Measurements from ENCODE around the gene NANOS2. TPM values are rescaled to one million over a fixed set of nuclear protein-coding genes. Genes with fewer than 3 reads are reported as not detected.

NANOS2 gene
- total and polyA plus RNA-seq, 2 of the 13 experiments (the other 11 are each of a cell fraction or from before 2014, with no cell fraction given): not detected

GRCh38 chr19:45902651-45903625, 11.6 kb downstream of the NANOS2 start (continued):
- TF ChIP-seq ZNF142 (CRISPR knock-in tag; IDR thresholded peaks at IDR 0.05) (0 out of 2 replicates have a peak, but pooled peaks have one; percentile 41), NFATC3 (CRISPR knock-in tag; IDR thresholded peaks at IDR 0.05) (0 out of 2 replicates have a peak, but pooled peaks have one; percentile 43), ZBTB14 (CRISPR knock-in tag; IDR thresholded peaks at IDR 0.05) (peak; percentile 58), ZNF687 (CRISPR knock-in tag; IDR thresholded peaks at IDR 0.05) (peak; percentile 91), MLX (CRISPR knock-in tag; IDR thresholded peaks at IDR 0.05) (0 out of 2 replicates have a peak, but pooled peaks have one; percentile 28), MYPOP (CRISPR knock-in tag; IDR thresholded peaks at IDR 0.05) (peak; percentile 100), ZNF713 (CRISPR knock-in tag; IDR thresholded peaks at IDR 0.05) (0 out of 2 replicates have a peak, but pooled peaks have one; percentile 52), CBX5 (CRISPR knock-in tag; IDR thresholded peaks at IDR 0.05; ENCODE audit: borderline replicate concordance) (peak; percentile 13; the same call in 1 of the 2 replicates), HDAC2 (CRISPR knock-in tag; IDR thresholded peaks at IDR 0.05) (no peak; the same call in 1 of the 2 replicates), ZNF709 (CRISPR knock-in tag; IDR thresholded peaks at IDR 0.05) (no peak), RFXAP (CRISPR knock-in tag; IDR thresholded peaks at IDR 0.05; ENCODE audit: borderline replicate concordance) (0 out of 2 replicates have a peak, but pooled peaks have one; percentile 9), ZNF501 (CRISPR knock-in tag; IDR thresholded peaks at IDR 0.05) (peak; percentile 77), ZNF747 (CRISPR knock-in tag; IDR thresholded peaks at IDR 0.05; ENCODE audit: borderline replicate concordance) (no peak), ZFX (CRISPR knock-in tag; IDR thresholded peaks at IDR 0.05; ENCODE audit: low read depth) (peak; percentile 73; the same call in 1 of the 2 replicates)

All from HepG2 (cell line).